Measurements from ENCODE around the gene TRIM13. TPM values are rescaled to one million over a fixed set of nuclear protein-coding genes. Genes with fewer than 3 reads are reported as not detected.

TRIM13 gene
- polyA plus RNA-seq, 1 of the 3 experiments (the other 2 are of a cell fraction), result 8.3 TPM

DNA sequence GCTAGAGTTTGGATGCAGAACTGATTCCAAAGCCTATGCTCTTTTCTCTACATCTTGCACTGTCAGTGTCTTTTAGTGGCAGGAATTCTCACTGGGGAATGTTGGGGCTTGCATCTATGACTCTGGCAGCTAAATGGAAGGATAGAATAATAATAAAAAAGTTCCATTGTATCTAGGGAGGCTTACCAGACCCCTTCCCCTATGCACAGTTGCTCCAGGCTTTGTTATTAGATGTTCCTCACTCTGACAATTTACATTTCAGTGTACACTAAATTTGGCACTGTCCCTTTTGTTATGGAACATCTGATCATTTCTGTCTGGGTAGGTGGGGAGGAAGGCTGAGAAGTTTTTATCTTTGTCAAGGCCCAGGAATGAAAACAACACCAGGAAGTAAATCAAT, 3.7 kb upstream of the TRIM13 start:
- CTCF ChIA-PET, result interaction anchor here (0.9 to 4.2 kb wide), 4 partner anchors 16 to 90 kb away, joined by 3 to 27 read pairs (median 3); partner anchors contain the start of gene SPRYD7

DNA sequence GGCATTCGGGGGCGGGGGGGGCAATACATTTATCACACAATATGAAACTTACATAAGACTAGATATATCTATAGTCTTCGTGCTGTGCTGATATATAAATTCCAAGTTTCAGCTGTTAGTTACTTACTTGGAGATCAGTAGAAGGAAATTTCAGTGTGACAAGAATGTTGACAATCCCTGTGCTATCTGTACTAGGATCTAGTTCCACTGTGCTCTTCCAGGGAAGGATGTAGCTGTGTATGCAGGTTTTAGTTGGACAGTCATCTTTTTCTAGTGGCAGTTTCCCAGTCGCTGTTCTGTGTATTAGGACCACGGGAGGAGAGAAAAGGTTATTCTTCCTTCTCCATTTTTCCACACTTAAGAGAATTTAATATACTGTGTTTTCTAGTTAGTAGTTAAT, 3.2 kb upstream of the TRIM13 start:
- H3K27me3 ChIP-seq (ENCODE audit: insufficient read depth), result no peaks in the 10 kb centered on the region
- ChIA-PET POLR2A (no interaction called here), CTCF (interaction anchor here (1.1 to 1.5 kb wide), 2 partner anchors 18 to 58 kb away, joined by 3 read pairs; partner anchors contain the start of gene SPRYD7)
- H3K36me3 ChIP-seq (replicated peaks in 1 of 2; ENCODE audit: control insufficient read depth in 1 of 2, insufficient read depth in 2 of 2, low read length in 1 of 2), result peaks cover 5 to 7% of the 10 kb centered on the region in 2 experiments
- peaks cover 14% of the 10 kb centered on the region for H3K79me2 ChIP-seq (ENCODE audit: insufficient read depth)
- 84% methylated on average over 5 of the region's 5 CpGs for whole genome bisulfite sequencing (ENCODE audit: low lambda C conversion rate)
- no peaks in the 10 kb centered on the region for H3K9me3 ChIP-seq
- no peak overlapping the region for H2AFZ ChIP-seq (ENCODE audit: low read depth)
- H3K9ac ChIP-seq, result no peak overlapping the region
- H3K27ac ChIP-seq (ENCODE audit: low read depth in 2 of 2, low read length in 1 of 2), result no peak overlapping the region
- H3F3A ChIP-seq (replicated peaks; ENCODE audit: insufficient read depth), result peaks cover 11% of the 10 kb centered on the region
- peaks cover 9 to 11% of the 10 kb centered on the region in 2 experiments; a peak in 3 of 4 replicates for H3K4me1 ChIP-seq (ENCODE audit: control insufficient read depth in 1 of 2, insufficient read depth in 2 of 2, low read depth in 1 of 2, low read length in 1 of 2)
- no peaks in the 10 kb centered on the region for H3K9me2 ChIP-seq
- no peak for DNase-seq
- H3K4me3 ChIP-seq (ENCODE audit: low read depth in 2 of 2, low read length in 1 of 2), result no peak overlapping the region
- H4K20me1 ChIP-seq (ENCODE audit: insufficient read depth), result no peaks in the 10 kb centered on the region
- no peak overlapping the region for H3K4me2 ChIP-seq
- no peak for TF ChIP-seq POLR2AphosphoS5 (IDR thresholded peaks at IDR 0.05; ENCODE audit: low read depth, low read length)
- TF ChIP-seq TCF12 (IDR thresholded peaks at IDR 0.05), result no peak
- TF ChIP-seq TEAD4 (IDR thresholded peaks at IDR 0.05; ENCODE audit: borderline replicate concordance, insufficient read depth), result no peak
- no peak for TF ChIP-seq RAD21 (IDR thresholded peaks at IDR 0.05; ENCODE audit: low read length)
- TF ChIP-seq, protein P1, sequence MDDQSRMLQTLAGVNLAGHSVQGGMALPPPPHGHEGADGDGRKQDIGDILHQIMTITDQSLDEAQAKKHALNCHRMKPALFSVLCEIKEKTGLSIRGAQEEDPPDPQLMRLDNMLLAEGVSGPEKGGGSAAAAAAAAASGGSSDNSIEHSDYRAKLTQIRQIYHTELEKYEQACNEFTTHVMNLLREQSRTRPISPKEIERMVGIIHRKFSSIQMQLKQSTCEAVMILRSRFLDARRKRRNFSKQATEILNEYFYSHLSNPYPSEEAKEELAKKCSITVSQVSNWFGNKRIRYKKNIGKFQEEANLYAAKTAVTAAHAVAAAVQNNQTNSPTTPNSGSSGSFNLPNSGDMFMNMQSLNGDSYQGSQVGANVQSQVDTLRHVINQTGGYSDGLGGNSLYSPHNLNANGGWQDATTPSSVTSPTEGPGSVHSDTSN (IDR thresholded peaks at IDR 0.05), result no peak
- TF ChIP-seq ZBTB33 (IDR thresholded peaks at IDR 0.05; ENCODE audit: borderline replicate concordance, low read depth), result no peak
- no peak for TF ChIP-seq GABPA (IDR thresholded peaks at IDR 0.05; ENCODE audit: low read depth)
- no peak for TF ChIP-seq SIN3A (IDR thresholded peaks at IDR 0.05; ENCODE audit: borderline replicate concordance, low read depth, low read length)
- TF ChIP-seq RXRA (IDR thresholded peaks at IDR 0.05; ENCODE audit: borderline replicate concordance, low read depth), result no peak
- TF ChIP-seq RFX5 (IDR thresholded peaks at IDR 0.05; ENCODE audit: low read length), result no peak
- TF ChIP-seq FOXJ3 (CRISPR knock-in tag; IDR thresholded peaks at IDR 0.05), result no peak
- no peak for TF ChIP-seq JUND (IDR thresholded peaks at IDR 0.05)
- no peak for TF ChIP-seq NFIC (IDR thresholded peaks at IDR 0.05; ENCODE audit: borderline replicate concordance)
- TF ChIP-seq SMC3 (IDR thresholded peaks at IDR 0.05; ENCODE audit: low read depth, low read length), result no peak
- no peak for TF ChIP-seq FOSL2 (IDR thresholded peaks at IDR 0.05; ENCODE audit: borderline replicate concordance, low read depth)
- TF ChIP-seq TAF1 (IDR thresholded peaks at IDR 0.05; ENCODE audit: borderline replicate concordance, low read depth, low read length), result no peak

More for the DNA sequence above, 3.7 kb upstream of the TRIM13 start:
- Histone ChIP-seq H3K79me2 (ENCODE audit: insufficient read depth) (peaks cover 8% of the 10 kb centered on the region), H3K36me3 (replicated peaks in 1 of 2; ENCODE audit: control insufficient read depth in 1 of 2, insufficient read depth in 2 of 2, low read length in 1 of 2) (peaks cover 1 to 4% of the 10 kb centered on the region in 2 experiments), H3K4me2 (no peak overlapping the region), H3K27ac (ENCODE audit: low read depth in 2 of 2, low read length in 1 of 2) (no peak overlapping the region), H3K4me1 (ENCODE audit: control insufficient read depth in 1 of 2, insufficient read depth in 2 of 2, low read depth in 1 of 2, low read length in 1 of 2) (peaks cover 4 to 7% of the 10 kb centered on the region in 2 experiments; a peak in 3 of 4 replicates), H3K9ac (no peak overlapping the region), H3F3A (replicated peaks; ENCODE audit: insufficient read depth) (peaks cover 11% of the 10 kb centered on the region), H3K9me3 (no peaks in the 10 kb centered on the region), H3K9me2 (no peaks in the 10 kb centered on the region), H4K20me1 (ENCODE audit: insufficient read depth) (no peaks in the 10 kb centered on the region), H3K4me3 (ENCODE audit: low read depth in 2 of 2, low read length in 1 of 2) (no peak overlapping the region), H3K27me3 (ENCODE audit: insufficient read depth) (no peaks in the 10 kb centered on the region), H2AFZ (ENCODE audit: low read depth) (no peak overlapping the region)
- no peak for TF ChIP-seq CTCF (IDR thresholded peaks at IDR 0.05)
- TF ChIP-seq CHD2 (IDR thresholded peaks at IDR 0.05; ENCODE audit: low read length, partially characterized antibody), result no peak
- TF ChIP-seq, protein P1 (IDR thresholded peaks at IDR 0.05), result no peak
- no peak for TF ChIP-seq MXI1 (IDR thresholded peaks at IDR 0.05; ENCODE audit: low read depth, low read length)
- no peak for TF ChIP-seq JUND (IDR thresholded peaks at IDR 0.05)
- no peak for TF ChIP-seq FOSL2 (IDR thresholded peaks at IDR 0.05; ENCODE audit: borderline replicate concordance, low read depth)
- POLR2A ChIA-PET, result no interaction called here
- DNase-seq, result no peak

Data from SK-N-SH (cell line).